Measurements from ENCODE around the gene MAP3K5.
"Not testable (repeated sequence)": the region's sequence is repeated elsewhere in the genome, so short reads cannot be mapped to it uniquely, and the experiment has no call there.

Gene MAP3K5

GRCh38 chr6:136763255-136763654, 29.0 kb downstream of the MAP3K5 start:
- H3K4me1 ChIP-seq (ENCODE audit: insufficient read depth, low read length, severe bottlenecking) = peaks cover 72% of the 10 kb centered on the region

GRCh38 chr6:136762022-136762975, 30.0 kb downstream of the MAP3K5 start:
- 0 out of 2 replicates have a peak, but pooled peaks cover 5% of the 10 kb centered on the region for H3F3A ChIP-seq (ENCODE audit: insufficient read depth, low read length)
- peak overlapping the region; percentile 92 for H3K27ac ChIP-seq (ENCODE audit: low read depth, low read length, poor library complexity, severe bottlenecking)
- H3K79me2 ChIP-seq (ENCODE audit: insufficient read depth, low read length) = peaks cover 20% of the 10 kb centered on the region
- peak overlapping the region; percentile 69 for H3K4me2 ChIP-seq (ENCODE audit: low read length)
- peaks cover 66% of the 10 kb centered on the region for H3K4me1 ChIP-seq (ENCODE audit: insufficient read depth, low read length, severe bottlenecking)
- H3K9me3 ChIP-seq (ENCODE audit: low read length) = no peaks in the 10 kb centered on the region
- H2AFZ ChIP-seq (ENCODE audit: low read length) = no peak overlapping the region
- no peaks in the 10 kb centered on the region for H3K9me2 ChIP-seq (ENCODE audit: low read depth, low read length)
- H3K4me3 ChIP-seq (ENCODE audit: low read depth, low read length, poor library complexity, severe bottlenecking) = peak overlapping the region; percentile 38
- no peaks in the 10 kb centered on the region for H4K20me1 ChIP-seq (ENCODE audit: insufficient read depth, low read length)
- no peaks in the 10 kb centered on the region for H3K36me3 ChIP-seq (ENCODE audit: insufficient read depth, low read length)
- TF ChIP-seq, protein P1, sequence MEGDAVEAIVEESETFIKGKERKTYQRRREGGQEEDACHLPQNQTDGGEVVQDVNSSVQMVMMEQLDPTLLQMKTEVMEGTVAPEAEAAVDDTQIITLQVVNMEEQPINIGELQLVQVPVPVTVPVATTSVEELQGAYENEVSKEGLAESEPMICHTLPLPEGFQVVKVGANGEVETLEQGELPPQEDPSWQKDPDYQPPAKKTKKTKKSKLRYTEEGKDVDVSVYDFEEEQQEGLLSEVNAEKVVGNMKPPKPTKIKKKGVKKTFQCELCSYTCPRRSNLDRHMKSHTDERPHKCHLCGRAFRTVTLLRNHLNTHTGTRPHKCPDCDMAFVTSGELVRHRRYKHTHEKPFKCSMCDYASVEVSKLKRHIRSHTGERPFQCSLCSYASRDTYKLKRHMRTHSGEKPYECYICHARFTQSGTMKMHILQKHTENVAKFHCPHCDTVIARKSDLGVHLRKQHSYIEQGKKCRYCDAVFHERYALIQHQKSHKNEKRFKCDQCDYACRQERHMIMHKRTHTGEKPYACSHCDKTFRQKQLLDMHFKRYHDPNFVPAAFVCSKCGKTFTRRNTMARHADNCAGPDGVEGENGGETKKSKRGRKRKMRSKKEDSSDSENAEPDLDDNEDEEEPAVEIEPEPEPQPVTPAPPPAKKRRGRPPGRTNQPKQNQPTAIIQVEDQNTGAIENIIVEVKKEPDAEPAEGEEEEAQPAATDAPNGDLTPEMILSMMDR (IDR thresholded peaks at IDR 0.05; ENCODE audit: low read length) = no peak
- no peak for TF ChIP-seq EZH2 (IDR thresholded peaks at IDR 0.05; ENCODE audit: borderline replicate concordance, low read length)
- H3K9ac ChIP-seq (ENCODE audit: low read length) = peak overlapping the region; percentile 51
- H3K27me3 ChIP-seq (ENCODE audit: insufficient read depth, low read length) = no peaks in the 10 kb centered on the region

More at GRCh38 chr6:136763255-136763654, 29.0 kb downstream of the MAP3K5 start:
- Histone ChIP-seq H3K9me2 (ENCODE audit: low read depth, low read length) (no peaks in the 10 kb centered on the region), H3K79me2 (ENCODE audit: insufficient read depth, low read length) (peaks cover 20% of the 10 kb centered on the region), H3K27ac (ENCODE audit: low read depth, low read length, poor library complexity, severe bottlenecking) (peak overlapping the region; percentile 92), H3K36me3 (ENCODE audit: insufficient read depth, low read length) (no peaks in the 10 kb centered on the region), H3F3A (ENCODE audit: insufficient read depth, low read length) (0 out of 2 replicates have a peak, but pooled peaks cover 5% of the 10 kb centered on the region), H3K9ac (ENCODE audit: low read length) (no peak overlapping the region; the same call in 1 of the 2 replicates), H4K20me1 (ENCODE audit: insufficient read depth, low read length) (no peaks in the 10 kb centered on the region), H3K9me3 (ENCODE audit: low read length) (no peaks in the 10 kb centered on the region), H3K27me3 (ENCODE audit: insufficient read depth, low read length) (no peaks in the 10 kb centered on the region), H2AFZ (ENCODE audit: low read length) (no peak overlapping the region), H3K4me3 (ENCODE audit: low read depth, low read length, poor library complexity, severe bottlenecking) (no peak overlapping the region), H3K4me2 (ENCODE audit: low read length) (peak overlapping the region; percentile 30; the same call in 1 of the 2 replicates)
- no peak for TF ChIP-seq EZH2 (IDR thresholded peaks at IDR 0.05; ENCODE audit: borderline replicate concordance, low read length)
- TF ChIP-seq, protein P1 (IDR thresholded peaks at IDR 0.05; ENCODE audit: low read length) = no peak

DNA sequence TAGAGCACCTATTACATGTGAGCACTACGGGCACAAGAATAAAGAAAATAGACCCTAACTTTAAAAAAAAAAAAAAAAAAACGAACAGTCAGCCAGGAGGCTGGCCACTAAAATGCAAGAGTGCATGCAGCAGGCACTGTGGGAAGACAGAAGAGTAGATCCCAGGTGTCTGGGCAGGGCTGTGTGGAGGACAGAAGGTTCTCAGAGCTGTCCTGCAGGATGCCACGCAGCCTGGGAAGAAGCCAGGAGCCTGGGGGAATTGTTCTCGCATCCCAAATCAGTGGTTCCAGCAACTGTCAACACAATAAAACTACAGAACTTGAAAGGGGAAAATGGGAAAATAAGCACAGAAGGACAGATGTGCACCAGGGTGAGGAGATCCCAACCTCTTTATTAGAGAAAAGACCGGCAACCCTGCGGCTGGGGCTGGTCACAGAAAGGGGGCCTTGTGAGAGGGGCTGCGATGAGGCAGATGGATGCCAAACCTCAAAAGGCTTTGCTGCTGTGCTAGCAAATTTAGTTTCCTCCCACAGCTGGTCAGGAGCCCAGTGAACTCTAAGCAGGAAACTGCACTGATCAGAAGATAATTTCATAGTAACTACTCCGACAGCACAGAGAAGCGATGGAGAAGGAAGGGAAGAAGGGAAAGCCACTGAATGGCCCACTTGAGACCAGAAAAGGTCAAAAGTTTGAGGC, 30.9 kb downstream of the MAP3K5 start:
- TF ChIP-seq, protein P1 (IDR thresholded peaks at IDR 0.05; ENCODE audit: low read length) = no peak
- no peak for TF ChIP-seq EZH2 (IDR thresholded peaks at IDR 0.05; ENCODE audit: borderline replicate concordance, low read length)
- Histone ChIP-seq H3K4me2 (ENCODE audit: low read length) (peak overlapping the region; percentile 69), H2AFZ (ENCODE audit: low read length) (no peak overlapping the region), H3K9me2 (ENCODE audit: low read depth, low read length) (no peaks in the 10 kb centered on the region), H3K4me1 (ENCODE audit: insufficient read depth, low read length, severe bottlenecking) (peaks cover 57% of the 10 kb centered on the region), H3K36me3 (ENCODE audit: insufficient read depth, low read length) (no peaks in the 10 kb centered on the region), H3K9me3 (ENCODE audit: low read length) (no peaks in the 10 kb centered on the region), H3K27ac (ENCODE audit: low read depth, low read length, poor library complexity, severe bottlenecking) (peak overlapping the region; percentile 92), H3F3A (ENCODE audit: insufficient read depth, low read length) (0 out of 2 replicates have a peak, but pooled peaks cover 5% of the 10 kb centered on the region), H4K20me1 (ENCODE audit: insufficient read depth, low read length) (no peaks in the 10 kb centered on the region), H3K27me3 (ENCODE audit: insufficient read depth, low read length) (no peaks in the 10 kb centered on the region), H3K79me2 (ENCODE audit: insufficient read depth, low read length) (peaks cover 13% of the 10 kb centered on the region), H3K4me3 (ENCODE audit: low read depth, low read length, poor library complexity, severe bottlenecking) (peak overlapping the region; percentile 38), H3K9ac (ENCODE audit: low read length) (peak overlapping the region; percentile 51)

DNA sequence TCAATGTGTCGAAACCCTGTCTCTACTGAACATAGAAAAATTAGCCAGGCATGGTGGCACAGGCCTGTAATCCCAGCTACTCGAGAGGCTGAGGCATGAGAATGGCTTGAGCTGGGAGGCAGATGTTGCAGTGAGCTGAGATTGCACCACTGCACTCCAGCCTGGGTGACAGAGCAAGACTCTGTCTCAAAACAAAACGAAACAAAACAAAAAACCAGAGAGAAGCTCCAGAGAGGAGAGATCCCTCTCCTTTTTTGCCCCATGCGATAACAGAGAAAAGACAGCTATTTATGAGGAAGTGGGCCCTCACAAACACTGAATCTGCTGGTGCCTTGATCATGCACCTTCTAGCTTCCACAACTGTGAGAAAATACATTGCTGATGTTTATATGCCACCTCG, 31.5 kb downstream of the MAP3K5 start:
- H3K4me3 ChIP-seq (ENCODE audit: low read depth, low read length, poor library complexity, severe bottlenecking) = peak overlapping the region; percentile 38

More for the DNA sequence above, 31.5 kb downstream of the MAP3K5 start:
- Histone ChIP-seq H3K4me1 (ENCODE audit: insufficient read depth, low read length, severe bottlenecking) (peaks cover 51% of the 10 kb centered on the region), H3K4me2 (ENCODE audit: low read length) (peak overlapping the region; percentile 69), H3K27ac (ENCODE audit: low read depth, low read length, poor library complexity, severe bottlenecking) (peak overlapping the region; percentile 92)
- not testable (repeated sequence) for H3F3A ChIP-seq (ENCODE audit: insufficient read depth, low read length); H3K9ac ChIP-seq (ENCODE audit: low read length); H3K9me3 ChIP-seq (ENCODE audit: low read length); H4K20me1 ChIP-seq (ENCODE audit: insufficient read depth, low read length); H2AFZ ChIP-seq (ENCODE audit: low read length); H3K36me3 ChIP-seq (ENCODE audit: insufficient read depth, low read length); H3K9me2 ChIP-seq (ENCODE audit: low read depth, low read length); H3K79me2 ChIP-seq (ENCODE audit: insufficient read depth, low read length); H3K27me3 ChIP-seq (ENCODE audit: insufficient read depth, low read length)

Data from OCI-LY1 (cell line).